IMR-90 (cell line): ENCODE data around the gene CDH26. TPM values are rescaled to one million over a fixed set of nuclear protein-coding genes. Genes with fewer than 3 reads are reported as not detected.
A peak's percentile ranks its signal among the peaks of the same experiment; 100 is the strongest.

Experiments used
- ATAC-seq: fragments of 200-7000 bp; cut with Tn5 transposase; 2 replicates; pipeline ENCODE4 v1.9.1; 2020; ENCODE audit warnings: low read depth, mild to moderate bottlenecking, moderate library complexity
- BruUV-seq: library from RNA; stranded (reverse); fragments of 400-500 nt; replicated peaks from 2 replicates; lab custom pipeline; 2021; lab: Mats Ljungman, UMichigan
- CTCF ChIA-PET: fragments of 300-600 bp; formaldehyde crosslinking; extraction: SDS; loops from one replicate; lab custom pipeline; 2021; ENCODE audit warnings: antibody characterized with exemption; lab: Yijun Ruan, JAX
- POLR2A ChIA-PET: fragments of 300-600 bp; sonication (Branson Sonifier 250); formaldehyde crosslinking; loops from one replicate; lab custom pipeline; 2022; ENCODE audit warnings: antibody characterized with exemption; ENCODE audit not compliant: unreplicated experiment; lab: Charles Lee
- DNase-seq: peaks from one replicate; pipeline ENCODE4 v3.0.0; 2013
- H2AFZ ChIP-seq: replicated peaks from 2 replicates; pipeline ENCODE3; 2013; ENCODE audit warnings: low read length, mild to moderate bottlenecking; ENCODE audit not compliant: poor library complexity
- H2AK5ac ChIP-seq: 2 replicates; pipeline ENCODE4 v1.6.1; 2013; ENCODE audit warnings: low read depth, low read length, inconsistent platforms
- H2AK9ac ChIP-seq: replicated peaks from 2 replicates; pipeline ENCODE3; 2013; ENCODE audit warnings: mild to moderate bottlenecking, low read depth, low read length, moderate library complexity; ENCODE audit not compliant: poor library complexity
- H2BK120ac ChIP-seq: 2 replicates; pipeline ENCODE4 v1.6.1; 2013; ENCODE audit warnings: low read depth, low read length, inconsistent platforms
- H2BK15ac ChIP-seq: 3 replicates; pipeline ENCODE4 v1.6.1; 2013; ENCODE audit warnings: low read depth, low read length, inconsistent platforms
- H2BK20ac ChIP-seq: 2 replicates; pipeline ENCODE4 v1.6.1; 2013; ENCODE audit warnings: low read depth, mild to moderate bottlenecking, inconsistent platforms, low read length, moderate library complexity
- H2BK5ac ChIP-seq: 2 replicates; pipeline ENCODE4 v1.6.1; 2013; ENCODE audit warnings: mild to moderate bottlenecking, low read depth, low read length, inconsistent platforms; ENCODE audit not compliant: poor library complexity, severe bottlenecking
- H3K14ac ChIP-seq: replicated peaks from 2 replicates; pipeline ENCODE4 v1.6.1; 2013; ENCODE audit warnings: low read depth, low read length, inconsistent platforms
- H3K18ac ChIP-seq: 2 replicates; pipeline ENCODE4 v1.6.1; 2013; ENCODE audit warnings: low read depth, low read length, control low read depth
- H3K23ac ChIP-seq: 2 replicates; pipeline ENCODE4 v1.6.1; 2013; ENCODE audit warnings: low read depth, low read length, inconsistent platforms
- H3K27ac ChIP-seq: 2 replicates; pipeline ENCODE4 v1.5.1; 2013; ENCODE audit warnings: mild to moderate bottlenecking, control low read depth, low read length; ENCODE audit not compliant: insufficient read depth
- H3K27me3 ChIP-seq: 2 replicates; pipeline ENCODE4 v1.6.1; 2013; ENCODE audit warnings: low read length; ENCODE audit not compliant: control insufficient read depth, insufficient read depth
- H3K36me3 ChIP-seq: 2 replicates; pipeline ENCODE4 v1.6.1; 2013; ENCODE audit warnings: low read length, mixed read lengths; ENCODE audit not compliant: control insufficient read depth, insufficient read depth
- H3K4ac ChIP-seq: 2 replicates; pipeline ENCODE4 v1.6.1; 2013; ENCODE audit warnings: low read depth, low read length, inconsistent platforms
- H3K4me1 ChIP-seq: 2 replicates; pipeline ENCODE4 v1.6.1; 2013; ENCODE audit warnings: low read length, mixed read lengths; ENCODE audit not compliant: control insufficient read depth, insufficient read depth
- H3K4me2 ChIP-seq: 2 replicates; pipeline ENCODE4 v1.6.1; 2013; ENCODE audit warnings: low read depth, mild to moderate bottlenecking, control low read depth, low read length, moderate library complexity
- H3K4me3 ChIP-seq: 2 replicates; pipeline ENCODE4 v1.5.1; 2013; ENCODE audit warnings: low read depth, mild to moderate bottlenecking, control low read depth, low read length, moderate library complexity; ENCODE audit not compliant: insufficient read depth
- H3K56ac ChIP-seq: 2 replicates; pipeline ENCODE4 v1.6.1; 2013; ENCODE audit warnings: low read length, inconsistent platforms; ENCODE audit not compliant: insufficient read depth; ENCODE audit errors: extremely low read depth
- H3K79me1 ChIP-seq, 2 experiments: 2 replicates each; pipeline ENCODE4 v1.6.1; 2013; ENCODE audit warnings: low read length in 2 of 2, inconsistent platforms in 1 of 2, low read depth in 1 of 2
- H3K9ac ChIP-seq: 2 replicates; pipeline ENCODE4 v1.6.1; 2013; ENCODE audit warnings: low read depth, low read length, control low read depth
- H3K9me1 ChIP-seq: 2 replicates; pipeline ENCODE4 v1.6.1; 2013; ENCODE audit warnings: low read length, inconsistent platforms; ENCODE audit not compliant: insufficient read depth
- H3K9me3 ChIP-seq: 2 replicates; pipeline ENCODE4 v1.6.1; 2013; ENCODE audit warnings: low read length; ENCODE audit not compliant: control insufficient read depth, insufficient read depth
- H4K20me1 ChIP-seq: 2 replicates; pipeline ENCODE4 v1.6.1; 2013; ENCODE audit warnings: low read length, inconsistent platforms; ENCODE audit not compliant: insufficient read depth
- H4K5ac ChIP-seq: 2 replicates; pipeline ENCODE4 v1.6.1; 2013; ENCODE audit warnings: mild to moderate bottlenecking, low read depth, low read length, control low read depth
- H4K8ac ChIP-seq, 2 experiments: 2 replicates each; pipeline ENCODE4 v1.6.1; 2013; ENCODE audit warnings: low read depth in 2 of 2, low read length in 2 of 2, control low read depth in 1 of 2, inconsistent platforms in 1 of 2
- H4K91ac ChIP-seq: 2 replicates; pipeline ENCODE4 v1.6.1; 2013; ENCODE audit warnings: low read depth, low read length, inconsistent platforms; ENCODE audit not compliant: insufficient read depth
- BHLHE40 ChIP-seq: fragments of 150-350 bp; IDR thresholded peaks from 2 replicates; pipeline ENCODE4 v1.6.1; 2016; ENCODE audit warnings: mild to moderate bottlenecking, low read depth, low read length
- CEBPB ChIP-seq: IDR thresholded peaks from 2 replicates; pipeline ENCODE4 v1.6.1; 2012; ENCODE audit warnings: low read depth, low read length, improper control_type of control experiment
- CHD1 ChIP-seq: IDR thresholded peaks from 2 replicates; pipeline ENCODE4 v1.6.1; 2012; ENCODE audit warnings: low read depth, low read length, improper control_type of control experiment
- FOS ChIP-seq: fragments of 150-350 bp; IDR thresholded peaks from 2 replicates; pipeline ENCODE4 v1.6.1; 2016; ENCODE audit warnings: low read depth, low read length
- MAFK ChIP-seq: IDR thresholded peaks from 2 replicates; pipeline ENCODE4 v1.6.1; 2012; ENCODE audit warnings: low read depth, low read length, improper control_type of control experiment
- MAZ ChIP-seq: IDR thresholded peaks from 2 replicates; pipeline ENCODE4 v1.6.1; 2012; ENCODE audit warnings: low read depth, mild to moderate bottlenecking, low read length, improper control_type of control experiment, moderate library complexity, borderline replicate concordance
- MXI1 ChIP-seq: IDR thresholded peaks from 2 replicates; pipeline ENCODE4 v1.6.1; 2012; ENCODE audit warnings: low read depth, mild to moderate bottlenecking, low read length, moderate library complexity, borderline replicate concordance
- NFE2L2 ChIP-seq: fragments of 150-350 bp; IDR thresholded peaks from 2 replicates; pipeline ENCODE4 v1.6.1; 2016; ENCODE audit warnings: low read depth, mild to moderate bottlenecking, low read length
- POLR2A ChIP-seq: IDR thresholded peaks from 2 replicates; pipeline ENCODE4 v1.6.1; 2012; ENCODE audit warnings: mild to moderate bottlenecking, low read depth, low read length
- RAD21 ChIP-seq: IDR thresholded peaks from 2 replicates; pipeline ENCODE4 v1.6.1; 2012; ENCODE audit warnings: low read length, improper control_type of control experiment
- RCOR1 ChIP-seq: IDR thresholded peaks from 2 replicates; pipeline ENCODE4 v1.6.1; 2012; ENCODE audit warnings: mild to moderate bottlenecking, low read length, improper control_type of control experiment; ENCODE audit not compliant: insufficient replicate concordance
- RFX5 ChIP-seq: IDR thresholded peaks from 2 replicates; pipeline ENCODE4 v1.8.0; 2012; ENCODE audit warnings: low read depth, mild to moderate bottlenecking, low read length, moderate library complexity
- SMC3 ChIP-seq: fragments of 150-350 bp; IDR thresholded peaks from 2 replicates; pipeline ENCODE4 v1.6.1; 2016; ENCODE audit warnings: low read depth, mild to moderate bottlenecking, antibody characterized with exemption, low read length, moderate library complexity
- WGBS, 2 experiments: methylation state at CpG; one replicate each; pipeline versions ENCODE4 v1.1.5 to v1.1.7; 2013; ENCODE audit warnings: missing lambda C conversion rate in 2 of 2; ENCODE audit not compliant: insufficient read length in 1 of 2; ENCODE audit errors: extremely low coverage in 2 of 2; 5-methylcytosine and 5-hydroxymethylcytosine counted together
- dilution Hi-C: fragments of 300-500 bp; cut with HindIII; formaldehyde crosslinking; loops from one replicate; pipeline ENCODE4 v1.14.3; 2018; ENCODE audit warnings: low sequenced_read_pairs; ENCODE audit not compliant: unreplicated experiment
- in situ Hi-C: fragments of 300-500 bp; cut with MboI; formaldehyde crosslinking; loops from 3 replicates; pipeline ENCODE4 v1.14.3; 2019; ENCODE audit warnings: low sequenced_read_pairs, inconsistent platforms, mixed read lengths
- intact Hi-C: fragments of 100-400 bp; cut with micrococcal nuclease; formaldehyde crosslinking; loops from 2 replicates; pipeline ENCODE4 v1.10.0; 2022
- polyA plus RNA-seq, 3 experiments: library from polyadenylated mRNA; depleted of rRNA; stranded (reverse); fragments of >200 nt; gene quantifications; 2 replicates each; pipeline ENCODE4 v1.2.3, GENCODE V29; 2012; ENCODE audit warnings: low replicate concordance in 1 of 3
- total RNA-seq: library from RNA; depleted of rRNA; stranded (reverse); fragments of >200 nt; gene quantifications from 2 replicates; pipeline ENCODE4 v1.2.3, GENCODE V29; 2012
- TF ChIP-seq, protein P1 (sequence below): fragments of 150-350 bp; IDR thresholded peaks from 2 replicates; pipeline ENCODE4 v1.6.1; 2017; ENCODE audit warnings: mild to moderate bottlenecking, antibody characterized with exemption, low read length, low read depth
- TF ChIP-seq, protein P2 (sequence below): conservative IDR thresholded peaks from 2 replicates; pipeline ENCODE4 v1.5.1; 2012; ENCODE audit warnings: mild to moderate bottlenecking, low read depth, low read length, improper control_type of control experiment
- TF ChIP-seq, protein P3 (sequence below): fragments of 150-350 bp; IDR thresholded peaks from 2 replicates; pipeline ENCODE4 v1.6.1; 2016; ENCODE audit warnings: low read depth, mild to moderate bottlenecking, low read length, moderate library complexity, borderline replicate concordance

The CDH26 gene
- total and polyA plus RNA-seq, 2 of the 4 experiments (the other 2 are of a cell fraction): not detected

- peaks cover 9% of the 10 kb centered on the region for H3K4me1 ChIP-seq
- H3K27ac ChIP-seq: peak overlapping the region; percentile 80
- no peak overlapping the region for H3K56ac ChIP-seq
- peak overlapping the region; percentile 32; the same call in 1 of the 2 replicates for H2BK120ac ChIP-seq
- H3K36me3 ChIP-seq: peaks cover 10% of the 10 kb centered on the region
- peak overlapping the region; percentile 75 for H3K4me3 ChIP-seq
- H3K79me1 ChIP-seq: peaks cover 10 to 16% of the 10 kb centered on the region in 2 experiments
- H2AK5ac ChIP-seq: no peak overlapping the region
- ATAC-seq (peak; percentile 16), DNase-seq (peak; percentile 4)
- no peaks in the 10 kb centered on the region for H3K9me3 ChIP-seq
- no peaks in the 10 kb centered on the region for H3K27me3 ChIP-seq
- peak overlapping the region; percentile 80 for H2AK9ac ChIP-seq
- H4K5ac ChIP-seq: peak overlapping the region; percentile 41
- H3K4ac ChIP-seq: peak overlapping the region; percentile 84
- H3K18ac ChIP-seq: peak overlapping the region; percentile 50; the same call in 1 of the 2 replicates
- H2BK5ac ChIP-seq: peak overlapping the region; percentile 67
- intact Hi-C loops: loop anchor here (10.0 kb wide), 2 partner anchors 365 to 1245 kb away; no protein-coding TSS in a partner anchor
- H3K9ac ChIP-seq: peak overlapping the region; percentile 66
- dilution Hi-C loops: no loop called here
- no TSS peak for BruUV-seq
- peak overlapping the region; percentile 91 for H2AFZ ChIP-seq
- H3K9me1 ChIP-seq: no peaks in the 10 kb centered on the region
- peak overlapping the region; percentile 22 to 44; a peak in 2 of 4 replicates for H4K8ac ChIP-seq
- H2BK15ac ChIP-seq: no peak overlapping the region
- peak overlapping the region; percentile 69 for H3K4me2 ChIP-seq
- H4K91ac ChIP-seq: 0 out of 2 replicates have a peak overlapping the region, but pooled peaks have one; percentile 6
- H4K20me1 ChIP-seq: peaks cover 13% of the 10 kb centered on the region
- CTCF ChIA-PET: interaction anchor here (0.5 to 2.6 kb wide), 3 partner anchors 10 to 156 kb away, joined by 3 to 7 read pairs (median 3); no protein-coding TSS in a partner anchor
- no peak for TF ChIP-seq NFE2L2
- TF ChIP-seq CHD1: no peak
- no peak for TF ChIP-seq CEBPB
- TF ChIP-seq, protein P1, sequence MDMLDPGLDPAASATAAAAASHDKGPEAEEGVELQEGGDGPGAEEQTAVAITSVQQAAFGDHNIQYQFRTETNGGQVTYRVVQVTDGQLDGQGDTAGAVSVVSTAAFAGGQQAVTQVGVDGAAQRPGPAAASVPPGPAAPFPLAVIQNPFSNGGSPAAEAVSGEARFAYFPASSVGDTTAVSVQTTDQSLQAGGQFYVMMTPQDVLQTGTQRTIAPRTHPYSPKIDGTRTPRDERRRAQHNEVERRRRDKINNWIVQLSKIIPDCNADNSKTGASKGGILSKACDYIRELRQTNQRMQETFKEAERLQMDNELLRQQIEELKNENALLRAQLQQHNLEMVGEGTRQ: no peak
- no peak for TF ChIP-seq RCOR1
- no peak for TF ChIP-seq FOS
- TF ChIP-seq POLR2A: no peak
- TF ChIP-seq MAZ: no peak
- TF ChIP-seq, protein P2, sequence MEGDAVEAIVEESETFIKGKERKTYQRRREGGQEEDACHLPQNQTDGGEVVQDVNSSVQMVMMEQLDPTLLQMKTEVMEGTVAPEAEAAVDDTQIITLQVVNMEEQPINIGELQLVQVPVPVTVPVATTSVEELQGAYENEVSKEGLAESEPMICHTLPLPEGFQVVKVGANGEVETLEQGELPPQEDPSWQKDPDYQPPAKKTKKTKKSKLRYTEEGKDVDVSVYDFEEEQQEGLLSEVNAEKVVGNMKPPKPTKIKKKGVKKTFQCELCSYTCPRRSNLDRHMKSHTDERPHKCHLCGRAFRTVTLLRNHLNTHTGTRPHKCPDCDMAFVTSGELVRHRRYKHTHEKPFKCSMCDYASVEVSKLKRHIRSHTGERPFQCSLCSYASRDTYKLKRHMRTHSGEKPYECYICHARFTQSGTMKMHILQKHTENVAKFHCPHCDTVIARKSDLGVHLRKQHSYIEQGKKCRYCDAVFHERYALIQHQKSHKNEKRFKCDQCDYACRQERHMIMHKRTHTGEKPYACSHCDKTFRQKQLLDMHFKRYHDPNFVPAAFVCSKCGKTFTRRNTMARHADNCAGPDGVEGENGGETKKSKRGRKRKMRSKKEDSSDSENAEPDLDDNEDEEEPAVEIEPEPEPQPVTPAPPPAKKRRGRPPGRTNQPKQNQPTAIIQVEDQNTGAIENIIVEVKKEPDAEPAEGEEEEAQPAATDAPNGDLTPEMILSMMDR: no peak
- TF ChIP-seq, protein P3, sequence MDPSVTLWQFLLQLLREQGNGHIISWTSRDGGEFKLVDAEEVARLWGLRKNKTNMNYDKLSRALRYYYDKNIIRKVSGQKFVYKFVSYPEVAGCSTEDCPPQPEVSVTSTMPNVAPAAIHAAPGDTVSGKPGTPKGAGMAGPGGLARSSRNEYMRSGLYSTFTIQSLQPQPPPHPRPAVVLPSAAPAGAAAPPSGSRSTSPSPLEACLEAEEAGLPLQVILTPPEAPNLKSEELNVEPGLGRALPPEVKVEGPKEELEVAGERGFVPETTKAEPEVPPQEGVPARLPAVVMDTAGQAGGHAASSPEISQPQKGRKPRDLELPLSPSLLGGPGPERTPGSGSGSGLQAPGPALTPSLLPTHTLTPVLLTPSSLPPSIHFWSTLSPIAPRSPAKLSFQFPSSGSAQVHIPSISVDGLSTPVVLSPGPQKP: no peak
- no peak for TF ChIP-seq MAFK
- TF ChIP-seq MXI1: no peak
- TF ChIP-seq RFX5: no peak
- TF ChIP-seq RAD21: no peak
- no peak for TF ChIP-seq SMC3
- TF ChIP-seq BHLHE40: no peak
- WGBS, 2 experiments: 2% methylated on average over 12 of the region's 24 CpGs; no CpG with 5 or more reads in 1 of the 2 experiments
- no peak overlapping the region for H2BK20ac ChIP-seq
- peak overlapping the region; percentile 84 for H3K23ac ChIP-seq
- in situ Hi-C loops: no loop called here
- POLR2A ChIA-PET: interaction anchor here (0.5 to 0.6 kb wide), 2 partner anchors 54 to 1417 kb away, joined by 3 read pairs; no protein-coding TSS in a partner anchor
- peak overlapping the region; percentile 55; the same call in 1 of the 2 replicates for H3K14ac ChIP-seq
These were observed 18.4 kb upstream of the CDH26 start for GRCh38 chr20:59939879-59940128.
